ENCODE measurements around the gene GRM3.

GRCh38 chr7:86689363-86689762 lies 45.7 kb downstream of the GRM3 start:
- no peak for TF ChIP-seq CTCF (IDR thresholded peaks at IDR 0.05; ENCODE audit: insufficient read depth, low read length)
- no peak for TF ChIP-seq POLR2AphosphoS5 (IDR thresholded peaks at IDR 0.05; ENCODE audit: low read depth)
- TF ChIP-seq, protein P1, sequence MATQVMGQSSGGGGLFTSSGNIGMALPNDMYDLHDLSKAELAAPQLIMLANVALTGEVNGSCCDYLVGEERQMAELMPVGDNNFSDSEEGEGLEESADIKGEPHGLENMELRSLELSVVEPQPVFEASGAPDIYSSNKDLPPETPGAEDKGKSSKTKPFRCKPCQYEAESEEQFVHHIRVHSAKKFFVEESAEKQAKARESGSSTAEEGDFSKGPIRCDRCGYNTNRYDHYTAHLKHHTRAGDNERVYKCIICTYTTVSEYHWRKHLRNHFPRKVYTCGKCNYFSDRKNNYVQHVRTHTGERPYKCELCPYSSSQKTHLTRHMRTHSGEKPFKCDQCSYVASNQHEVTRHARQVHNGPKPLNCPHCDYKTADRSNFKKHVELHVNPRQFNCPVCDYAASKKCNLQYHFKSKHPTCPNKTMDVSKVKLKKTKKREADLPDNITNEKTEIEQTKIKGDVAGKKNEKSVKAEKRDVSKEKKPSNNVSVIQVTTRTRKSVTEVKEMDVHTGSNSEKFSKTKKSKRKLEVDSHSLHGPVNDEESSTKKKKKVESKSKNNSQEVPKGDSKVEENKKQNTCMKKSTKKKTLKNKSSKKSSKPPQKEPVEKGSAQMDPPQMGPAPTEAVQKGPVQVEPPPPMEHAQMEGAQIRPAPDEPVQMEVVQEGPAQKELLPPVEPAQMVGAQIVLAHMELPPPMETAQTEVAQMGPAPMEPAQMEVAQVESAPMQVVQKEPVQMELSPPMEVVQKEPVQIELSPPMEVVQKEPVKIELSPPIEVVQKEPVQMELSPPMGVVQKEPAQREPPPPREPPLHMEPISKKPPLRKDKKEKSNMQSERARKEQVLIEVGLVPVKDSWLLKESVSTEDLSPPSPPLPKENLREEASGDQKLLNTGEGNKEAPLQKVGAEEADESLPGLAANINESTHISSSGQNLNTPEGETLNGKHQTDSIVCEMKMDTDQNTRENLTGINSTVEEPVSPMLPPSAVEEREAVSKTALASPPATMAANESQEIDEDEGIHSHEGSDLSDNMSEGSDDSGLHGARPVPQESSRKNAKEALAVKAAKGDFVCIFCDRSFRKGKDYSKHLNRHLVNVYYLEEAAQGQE (IDR thresholded peaks at IDR 0.05; ENCODE audit: insufficient replicate concordance, low read depth): no peak
- no peak for TF ChIP-seq SPI1 (IDR thresholded peaks at IDR 0.05; ENCODE audit: borderline replicate concordance, low read depth)
